ENCODE results near the gene GYG2. TPM values are rescaled to one million over a fixed set of nuclear protein-coding genes. Genes with fewer than 3 reads are reported as not detected.

Gene GYG2
- total RNA-seq, 1 experiment from 2014 or later, result 0.58 TPM

DNA sequence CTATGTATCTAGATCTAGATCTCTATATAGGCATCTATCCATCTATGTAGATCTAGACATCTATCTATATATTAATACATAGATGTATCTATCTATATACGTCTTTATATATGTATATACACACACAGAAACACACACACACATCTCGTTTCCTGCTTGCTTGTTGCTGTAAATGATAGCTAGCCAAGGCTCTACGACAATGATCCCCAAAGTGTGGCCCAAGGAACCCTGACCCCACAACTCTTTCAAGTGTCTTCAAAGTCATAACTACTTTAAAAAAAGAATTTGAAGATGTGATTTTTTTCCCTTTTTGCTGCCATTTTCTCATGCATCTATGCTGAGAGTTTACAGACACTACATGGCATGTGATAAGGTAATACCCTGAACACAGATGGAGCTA is 28.8 kb downstream of the GYG2 start:
- Histone ChIP-seq H3K79me2 (ENCODE audit: low read length) (no peaks in the 10 kb centered on the region), H3K36me3 (ENCODE audit: low read depth, low read length) (no peaks in the 10 kb centered on the region), H3K9me3 (ENCODE audit: low read length) (no peaks in the 10 kb centered on the region), H3K9me2 (replicated peaks; ENCODE audit: low read length) (no peaks in the 10 kb centered on the region), H3K27ac (ENCODE audit: low read length) (no peak overlapping the region), H3K4me1 (ENCODE audit: insufficient read depth, low read length) (no peaks in the 10 kb centered on the region), H3K4me3 (ENCODE audit: low read length) (no peak overlapping the region), H3K27me3 (ENCODE audit: low read length) (0 out of 2 replicates have a peak, but pooled peaks cover 5% of the 10 kb centered on the region), H2AFZ (ENCODE audit: low read length) (no peak overlapping the region), H3F3A (ENCODE audit: low read length, unreplicated experiment) (no peaks in the 10 kb centered on the region), H3K9ac (ENCODE audit: low read length) (no peak overlapping the region), H4K20me1 (ENCODE audit: low read length) (no peaks in the 10 kb centered on the region), H3K4me2 (ENCODE audit: low read length) (no peak overlapping the region)
- ChIA-PET POLR2A (ENCODE audit: unreplicated experiment) (no interaction called here), CTCF (no interaction called here)
- intact Hi-C loops (cut with micrococcal nuclease), result no loop called here
- TF ChIP-seq, protein P1, sequence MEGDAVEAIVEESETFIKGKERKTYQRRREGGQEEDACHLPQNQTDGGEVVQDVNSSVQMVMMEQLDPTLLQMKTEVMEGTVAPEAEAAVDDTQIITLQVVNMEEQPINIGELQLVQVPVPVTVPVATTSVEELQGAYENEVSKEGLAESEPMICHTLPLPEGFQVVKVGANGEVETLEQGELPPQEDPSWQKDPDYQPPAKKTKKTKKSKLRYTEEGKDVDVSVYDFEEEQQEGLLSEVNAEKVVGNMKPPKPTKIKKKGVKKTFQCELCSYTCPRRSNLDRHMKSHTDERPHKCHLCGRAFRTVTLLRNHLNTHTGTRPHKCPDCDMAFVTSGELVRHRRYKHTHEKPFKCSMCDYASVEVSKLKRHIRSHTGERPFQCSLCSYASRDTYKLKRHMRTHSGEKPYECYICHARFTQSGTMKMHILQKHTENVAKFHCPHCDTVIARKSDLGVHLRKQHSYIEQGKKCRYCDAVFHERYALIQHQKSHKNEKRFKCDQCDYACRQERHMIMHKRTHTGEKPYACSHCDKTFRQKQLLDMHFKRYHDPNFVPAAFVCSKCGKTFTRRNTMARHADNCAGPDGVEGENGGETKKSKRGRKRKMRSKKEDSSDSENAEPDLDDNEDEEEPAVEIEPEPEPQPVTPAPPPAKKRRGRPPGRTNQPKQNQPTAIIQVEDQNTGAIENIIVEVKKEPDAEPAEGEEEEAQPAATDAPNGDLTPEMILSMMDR (conservative IDR thresholded peaks at IDR 0.05; ENCODE audit: low read depth, low read length), result no peak
- TF ChIP-seq EZH2phosphoT487 (IDR thresholded peaks at IDR 0.05; ENCODE audit: borderline replicate concordance, low read length), result no peak
- TF ChIP-seq EZH2 (IDR thresholded peaks at IDR 0.05; ENCODE audit: low read length, unreplicated experiment), result no peak
- DNase-seq (no peak), ATAC-seq (no peak)
- no TSS peak for BruUV-seq (replicated peaks)

DNA sequence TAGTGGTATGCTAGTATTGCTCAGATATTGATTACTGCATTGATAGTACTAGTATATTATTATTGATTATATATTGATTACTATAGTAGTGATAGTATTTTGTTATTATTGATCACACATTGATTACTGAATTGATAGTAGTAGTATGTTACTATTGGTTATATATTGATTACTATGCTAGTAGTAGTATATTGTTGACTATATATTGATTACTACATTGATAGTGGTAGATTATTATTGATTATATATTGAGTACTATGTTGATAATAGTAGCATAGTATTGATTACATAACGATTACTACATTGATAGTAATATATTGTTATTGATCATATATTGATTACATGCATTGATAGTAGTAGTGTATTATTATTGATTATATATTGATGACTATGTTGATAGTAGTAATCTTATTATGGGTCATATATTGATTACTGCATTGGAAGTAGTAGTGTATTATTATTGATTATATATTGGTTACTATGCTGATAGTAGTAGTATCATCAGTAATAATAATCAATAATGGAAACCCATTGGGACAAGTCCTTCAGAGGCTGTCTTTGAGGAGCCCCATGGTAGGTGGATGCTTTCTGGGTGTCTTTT is 30.6 kb downstream of the GYG2 start:
- Histone ChIP-seq H3K9me2 (replicated peaks; ENCODE audit: low read length) (no peaks in the 10 kb centered on the region), H3K27me3 (ENCODE audit: low read length) (peaks cover 14% of the 10 kb centered on the region; the same call in 1 of the 2 replicates), H2AFZ (ENCODE audit: low read length) (no peak overlapping the region), H3K79me2 (ENCODE audit: low read length) (no peaks in the 10 kb centered on the region), H3K36me3 (ENCODE audit: low read depth, low read length) (no peaks in the 10 kb centered on the region), H3K27ac (ENCODE audit: low read length) (no peak overlapping the region), H3K9ac (ENCODE audit: low read length) (no peak overlapping the region), H3F3A (ENCODE audit: low read length, unreplicated experiment) (no peaks in the 10 kb centered on the region), H3K4me2 (ENCODE audit: low read length) (no peak overlapping the region), H4K20me1 (ENCODE audit: low read length) (no peaks in the 10 kb centered on the region), H3K9me3 (ENCODE audit: low read length) (no peaks in the 10 kb centered on the region), H3K4me1 (ENCODE audit: insufficient read depth, low read length) (no peaks in the 10 kb centered on the region), H3K4me3 (ENCODE audit: low read length) (no peak overlapping the region)
- intact Hi-C loops (cut with micrococcal nuclease), result no loop called here
- ChIA-PET POLR2A (ENCODE audit: unreplicated experiment) (no interaction called here), CTCF (no interaction called here)
- DNase-seq, result no peak
- TF ChIP-seq, protein P1 (conservative IDR thresholded peaks at IDR 0.05; ENCODE audit: low read depth, low read length), result no peak
- TF ChIP-seq EZH2 (IDR thresholded peaks at IDR 0.05; ENCODE audit: low read length, unreplicated experiment), result no peak
- no peak for TF ChIP-seq EZH2phosphoT487 (IDR thresholded peaks at IDR 0.05; ENCODE audit: borderline replicate concordance, low read length)
- ATAC-seq, result no peak
- no TSS peak for BruUV-seq (replicated peaks)

DNA sequence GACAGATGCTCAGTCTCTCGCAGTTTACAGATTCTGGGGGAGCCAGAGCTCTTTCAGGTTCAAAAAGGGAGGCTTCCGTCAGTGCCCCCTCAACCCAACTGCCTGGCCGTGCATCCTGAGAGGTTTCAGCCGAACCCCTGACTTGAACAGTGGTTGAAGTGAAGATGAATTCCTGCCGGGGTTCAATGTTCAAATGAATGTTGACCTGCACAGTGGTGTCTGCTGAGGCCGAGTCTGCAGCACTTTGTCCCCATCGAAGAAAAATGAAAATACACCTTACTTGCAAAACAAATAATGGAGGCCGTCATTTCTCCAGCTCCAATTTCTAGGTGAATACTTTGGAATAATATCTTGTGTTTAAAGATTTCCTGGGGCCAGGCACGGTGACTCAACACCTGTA is 33.7 kb downstream of the GYG2 start:
- POLR2A ChIA-PET (ENCODE audit: unreplicated experiment), result no interaction called here
- Histone ChIP-seq H3K27ac (ENCODE audit: low read length) (no peak overlapping the region), H3K79me2 (ENCODE audit: low read length) (no peaks in the 10 kb centered on the region), H3K27me3 (ENCODE audit: low read length) (peaks cover 34% of the 10 kb centered on the region), H3K9me2 (replicated peaks; ENCODE audit: low read length) (no peaks in the 10 kb centered on the region), H3K9me3 (ENCODE audit: low read length) (no peaks in the 10 kb centered on the region), H3K4me2 (ENCODE audit: low read length) (no peak overlapping the region), H4K20me1 (ENCODE audit: low read length) (no peaks in the 10 kb centered on the region), H2AFZ (ENCODE audit: low read length) (no peak overlapping the region), H3K9ac (ENCODE audit: low read length) (no peak overlapping the region), H3K4me1 (ENCODE audit: insufficient read depth, low read length) (no peaks in the 10 kb centered on the region), H3K36me3 (ENCODE audit: low read depth, low read length) (no peaks in the 10 kb centered on the region), H3F3A (ENCODE audit: low read length, unreplicated experiment) (no peaks in the 10 kb centered on the region), H3K4me3 (ENCODE audit: low read length) (no peak overlapping the region)
- intact Hi-C loops (cut with micrococcal nuclease), result no loop called here
- DNase-seq, result no peak
- CTCF ChIA-PET, result interaction anchor here (0.6 kb wide), 1 partner anchor 14 kb away, joined by 7 read pairs; no protein-coding TSS in a partner anchor
- no peak for ATAC-seq
- no peak for TF ChIP-seq EZH2 (IDR thresholded peaks at IDR 0.05; ENCODE audit: low read length, unreplicated experiment)
- TF ChIP-seq, protein P1 (conservative IDR thresholded peaks at IDR 0.05; ENCODE audit: low read depth, low read length), result no peak
- BruUV-seq (replicated peaks), result no TSS peak

All from PC-3 (cell line).